Measurements from ENCODE around the gene CDC42BPG.

Gene CDC42BPG

GRCh38 chr11:64865286-64866172 is 21.1 kb upstream of the CDC42BPG start:
- no peak for DNase-seq (ENCODE audit: low read depth)

- DNase-seq (ENCODE audit: low read depth), result no peak
Measured at GRCh38 chr11:64864473-64865285, 20.2 kb upstream of the CDC42BPG start.

GRCh38 chr11:64864135-64864472 is 19.7 kb upstream of the CDC42BPG start:
- no peak for DNase-seq (ENCODE audit: low read depth)

GRCh38 chr11:64863391-64864060 is 19.1 kb upstream of the CDC42BPG start:
- DNase-seq (ENCODE audit: low read depth), result no peak

GRCh38 chr11:64862987-64863390 is 18.5 kb upstream of the CDC42BPG start:
- no peak for DNase-seq (ENCODE audit: low read depth)

- no peak for DNase-seq (ENCODE audit: low read depth)
Measured at GRCh38 chr11:64861227-64861975, 16.9 kb upstream of the CDC42BPG start.

- DNase-seq (ENCODE audit: low read depth), result no peak
Measured at GRCh38 chr11:64859542-64860414, 15.3 kb upstream of the CDC42BPG start.

GRCh38 chr11:64858467-64859263 is 14.2 kb upstream of the CDC42BPG start:
- no peak for DNase-seq (ENCODE audit: low read depth)

- DNase-seq (ENCODE audit: low read depth), result no peak
Measured at GRCh38 chr11:64857485-64857884, 13.0 kb upstream of the CDC42BPG start.

- no peak for DNase-seq (ENCODE audit: low read depth)
Measured at GRCh38 chr11:64856382-64857227, 12.2 kb upstream of the CDC42BPG start.

- DNase-seq (ENCODE audit: low read depth), result no peak
Measured at GRCh38 chr11:64855596-64856304, 11.3 kb upstream of the CDC42BPG start.

GRCh38 chr11:64854534-64855502 is 10.4 kb upstream of the CDC42BPG start:
- DNase-seq (ENCODE audit: low read depth), result no peak

- DNase-seq (ENCODE audit: low read depth), result no peak
Measured at GRCh38 chr11:64854157-64854533, 9.7 kb upstream of the CDC42BPG start.

GRCh38 chr11:64853709-64854108 is 9.3 kb upstream of the CDC42BPG start:
- no peak for DNase-seq (ENCODE audit: low read depth)

- DNase-seq (ENCODE audit: low read depth), result no peak
Measured at GRCh38 chr11:64852804-64853509, 8.5 kb upstream of the CDC42BPG start.

- DNase-seq (ENCODE audit: low read depth), result no peak
Measured at GRCh38 chr11:64851831-64852351, 7.4 kb upstream of the CDC42BPG start.

Measured in stimulated activated CD8-positive, alpha-beta memory T cell treated with anti-CD3 and anti-CD28 coated beads, Interleukin-7, amount 100 ng/mL, for 24 hours (primary cell).